Cardiac muscle cell (in vitro differentiated cells and primary cell): ENCODE measurements around the gene PRTFDC1. TPM values are rescaled to one million over a fixed set of nuclear protein-coding genes. Genes with fewer than 3 reads are reported as not detected.

Experiments used
- DNase-seq, 2 donors: peaks; one replicate each; pipeline versions ENCODE4 v3.0.0 to v3.0.0-alpha.2; 2010 to 2017; ENCODE audit warnings: low read depth in 1 of 2, low spot score in 1 of 2
- H3K27ac ChIP-seq: fragments of 200-600 bp; sonication (generic); 2 replicates; pipeline ENCODE4 v1.5.1; 2016
- H3K27me3 ChIP-seq: fragments of 200-600 bp; sonication (generic); 2 replicates; pipeline ENCODE4 v1.6.0; 2016; ENCODE audit warnings: control low read depth
- H3K36me3 ChIP-seq: fragments of 200-600 bp; sonication (generic); 2 replicates; pipeline ENCODE4 v1.5.1; 2016; ENCODE audit warnings: control low read depth
- H3K4me1 ChIP-seq: fragments of 200-600 bp; sonication (generic); 2 replicates; pipeline ENCODE4 v1.8.1; 2017; ENCODE audit warnings: low read depth, mild to moderate bottlenecking, mixed run types
- H3K4me3 ChIP-seq: fragments of 200-600 bp; sonication (generic); 2 replicates; pipeline ENCODE4 v1.5.1; 2016; ENCODE audit warnings: mild to moderate bottlenecking
- H3K9me3 ChIP-seq: fragments of 200-600 bp; sonication (generic); 2 replicates; pipeline ENCODE4 v1.5.1; 2017; ENCODE audit warnings: low read depth, mild to moderate bottlenecking, control low read depth
- CTCF ChIP-seq: IDR thresholded peaks from 2 replicates; pipeline ENCODE4 v1.5.1; 2012; ENCODE audit warnings: low read depth, mild to moderate bottlenecking, low read length
- polyA plus RNA-seq: library from polyadenylated mRNA; unstranded; fragments of >200 nt; fragmentation: Nextera tagmentation; extraction: Ambion mirVana; gene quantifications from 2 replicates; pipeline ENCODE4 v1.2.1, GENCODE V29; 2016
- total RNA-seq: library from RNA; depleted of rRNA; stranded (reverse); fragments of >200 nt; gene quantifications from 2 replicates; pipeline ENCODE4 v1.2.3, GENCODE V29; 2016

The PRTFDC1 gene
- total and polyA plus RNA-seq, 2 experiments from 2014 or later, result 3.1 to 3.8 TPM

GRCh38 chr10:24983946-24984345 is 31.5 kb upstream of the PRTFDC1 start:
- no peak for DNase-seq
- peaks cover 5% of the 10 kb centered on the region for H3K4me1 ChIP-seq
- no peaks in the 10 kb centered on the region for H3K36me3 ChIP-seq
- no peak for TF ChIP-seq CTCF
- H3K4me3 ChIP-seq, result no peak overlapping the region
- H3K9me3 ChIP-seq, result no peaks in the 10 kb centered on the region
- no peaks in the 10 kb centered on the region for H3K27me3 ChIP-seq
- no peak overlapping the region for H3K27ac ChIP-seq

GRCh38 chr10:24983130-24983529 is 30.7 kb upstream of the PRTFDC1 start:
- H3K4me3 ChIP-seq, result no peak overlapping the region
- DNase-seq, result no peak
- no peaks in the 10 kb centered on the region for H3K9me3 ChIP-seq
- no peaks in the 10 kb centered on the region for H3K4me1 ChIP-seq
- TF ChIP-seq CTCF, result no peak
- H3K27me3 ChIP-seq, result no peaks in the 10 kb centered on the region
- H3K36me3 ChIP-seq, result no peaks in the 10 kb centered on the region
- H3K27ac ChIP-seq, result no peak overlapping the region

GRCh38 chr10:24982319-24983112 is 30.1 kb upstream of the PRTFDC1 start:
- Histone ChIP-seq H3K36me3 (no peaks in the 10 kb centered on the region), H3K4me3 (no peak overlapping the region), H3K27me3 (no peaks in the 10 kb centered on the region), H3K9me3 (no peaks in the 10 kb centered on the region), H3K4me1 (no peaks in the 10 kb centered on the region), H3K27ac (no peak overlapping the region)
- TF ChIP-seq CTCF, result no peak
- no peak for DNase-seq

- H3K36me3 ChIP-seq, result no peaks in the 10 kb centered on the region
- no peak overlapping the region for H3K27ac ChIP-seq
- H3K27me3 ChIP-seq, result no peaks in the 10 kb centered on the region
- H3K4me3 ChIP-seq, result no peak overlapping the region
- H3K4me1 ChIP-seq, result no peaks in the 10 kb centered on the region
- no peaks in the 10 kb centered on the region for H3K9me3 ChIP-seq
- DNase-seq, result peak in 1 of 2 donors; percentile 71
- TF ChIP-seq CTCF, result no peak
These were observed 28.8 kb upstream of the PRTFDC1 start for GRCh38 chr10:24981161-24981710.

GRCh38 chr10:24979685-24980084 is 27.3 kb upstream of the PRTFDC1 start:
- Histone ChIP-seq H3K27me3 (no peaks in the 10 kb centered on the region), H3K4me1 (no peaks in the 10 kb centered on the region), H3K9me3 (no peaks in the 10 kb centered on the region), H3K27ac (no peak overlapping the region), H3K4me3 (no peak overlapping the region), H3K36me3 (no peaks in the 10 kb centered on the region)
- TF ChIP-seq CTCF, result no peak
- no peak for DNase-seq
